SK-N-SH (cell line): Measurements from ENCODE around the gene ARHGAP26. TPM values are rescaled to one million over a fixed set of nuclear protein-coding genes. Genes with fewer than 3 reads are reported as not detected.

Experiments
- CTCF ChIA-PET: fragments of 300-600, 350-600 bp; formaldehyde crosslinking; extraction: SDS; loops from one replicate; lab custom pipeline; 2021; lab: Yijun Ruan, JAX
- POLR2A ChIA-PET: fragments of 350-600 bp; sonication (Branson Sonifier 250); formaldehyde crosslinking; extraction: SDS; loops from one replicate; lab custom pipeline; 2020; ENCODE audit warnings: antibody characterized with exemption, inconsistent platforms; lab: Yijun Ruan, JAX
- DNase-seq: peaks from one replicate; pipeline ENCODE4 v3.0.0; 2012
- H2AFZ ChIP-seq: fragments of 200-600 bp; sonication (generic); 2 replicates; pipeline ENCODE4 v1.8.1; 2016; ENCODE audit warnings: antibody characterized with exemption, mild to moderate bottlenecking, low read depth
- H3F3A ChIP-seq: fragments of 200-600 bp; sonication (generic); replicated peaks from 2 replicates; pipeline ENCODE3; 2016; ENCODE audit warnings: antibody characterized with exemption, mild to moderate bottlenecking; ENCODE audit not compliant: insufficient read depth
- H3K27ac ChIP-seq, 2 experiments: fragments of 200-500 bp in 1 of 2; fragments of 200-600 bp in 1 of 2; sonication (Bioruptor generic) in 1 of 2; sonication (generic), shearing (Covaris generic) in 1 of 2; 2 replicates each; pipeline versions ENCODE4 v1.5.1 to v1.6.1; 2014 to 2016; ENCODE audit warnings: low read depth in 2 of 2, inconsistent platforms in 1 of 2, low read length in 1 of 2, mild to moderate bottlenecking in 1 of 2, mixed read lengths in 1 of 2
- H3K27me3 ChIP-seq: fragments of 200-600 bp; sonication (generic), shearing (Covaris generic); 2 replicates; pipeline ENCODE4 v1.6.1; 2016; ENCODE audit warnings: mixed run types; ENCODE audit not compliant: insufficient read depth
- H3K36me3 ChIP-seq, 2 experiments: fragments of 200-500 bp in 1 of 2; fragments of 200-600 bp in 1 of 2; sonication (Bioruptor generic) in 1 of 2; sonication (generic) in 1 of 2; replicated peaks in 1 of 2; 2 replicates each; pipeline versions ENCODE3 to v1.5.1; 2014 to 2016; ENCODE audit warnings: low read length in 1 of 2, mild to moderate bottlenecking in 1 of 2; ENCODE audit not compliant: insufficient read depth in 2 of 2, control insufficient read depth in 1 of 2
- H3K4me1 ChIP-seq, 2 experiments: fragments of 200-500 bp in 1 of 2; fragments of 200-600 bp in 1 of 2; sonication (Bioruptor generic) in 1 of 2; sonication (generic), shearing (Covaris generic) in 1 of 2; 2 replicates each; pipeline versions ENCODE4 v1.5.1 to v1.6.1; 2014 to 2016; ENCODE audit warnings: low read depth in 1 of 2, low read length in 1 of 2, mixed run types in 1 of 2; ENCODE audit not compliant: insufficient read depth in 2 of 2, control insufficient read depth in 1 of 2
- H3K4me2 ChIP-seq: fragments of 200-600 bp; sonication (generic), shearing (Covaris generic); 2 replicates; pipeline ENCODE4 v1.6.1; 2017; ENCODE audit warnings: mixed run types
- H3K4me3 ChIP-seq, 2 experiments: fragments of 200-500 bp in 1 of 2; fragments of 200-600 bp in 1 of 2; sonication (Bioruptor generic) in 1 of 2; sonication (generic), shearing (Covaris generic) in 1 of 2; 2 replicates each; pipeline versions ENCODE4 v1.5.1 to v1.8.1; 2014 to 2016; ENCODE audit warnings: low read depth in 2 of 2, inconsistent platforms in 1 of 2, low read length in 1 of 2, mild to moderate bottlenecking in 1 of 2, mixed read lengths in 1 of 2, moderate library complexity in 1 of 2
- H3K79me2 ChIP-seq: fragments of 200-600 bp; sonication (generic); 2 replicates; pipeline ENCODE4 v1.8.1; 2017; ENCODE audit warnings: mild to moderate bottlenecking; ENCODE audit not compliant: insufficient read depth
- H3K9ac ChIP-seq: fragments of 200-600 bp; sonication (generic); 2 replicates; pipeline ENCODE4 v1.6.1; 2017; ENCODE audit warnings: mixed run types
- H3K9me2 ChIP-seq: fragments of 200-600 bp; sonication (generic); 2 replicates; pipeline ENCODE4 v1.6.1; 2017; ENCODE audit warnings: mixed run types
- H3K9me3 ChIP-seq: fragments of 200-600 bp; sonication (generic); 2 replicates; pipeline ENCODE4 v1.6.1; 2017; ENCODE audit warnings: mixed run types, mild to moderate bottlenecking, moderate library complexity
- H4K20me1 ChIP-seq: fragments of 200-600 bp; sonication (generic); 2 replicates; pipeline ENCODE4 v1.6.1; 2017; ENCODE audit warnings: mild to moderate bottlenecking, mixed run types; ENCODE audit not compliant: insufficient read depth
- EP300 ChIP-seq, 2 experiments: IDR thresholded peaks; 2 replicates each; pipeline versions ENCODE4 v1.4.0 to v1.6.1; 2012; ENCODE audit warnings: borderline replicate concordance in 1 of 2, low read depth in 1 of 2, low read length in 1 of 2
- FOXJ3 ChIP-seq: sonication (generic); formaldehyde crosslinking; IDR thresholded peaks from 2 replicates; pipeline ENCODE4 v1.5.1; 2020; ENCODE audit warnings: mild to moderate bottlenecking, missing genetic modification reagents
- FOXM1 ChIP-seq: IDR thresholded peaks from 2 replicates; pipeline ENCODE4 v1.4.0; 2012; ENCODE audit warnings: low read depth, mild to moderate bottlenecking
- GATA2 ChIP-seq: sonication (generic); formaldehyde crosslinking; IDR thresholded peaks from 2 replicates; pipeline ENCODE4 v1.5.0; 2020; ENCODE audit warnings: mild to moderate bottlenecking, missing genetic modification reagents
- MXI1 ChIP-seq: IDR thresholded peaks from 2 replicates; pipeline ENCODE4 v1.6.1; 2012; ENCODE audit warnings: mild to moderate bottlenecking, low read depth, low read length, improper control_type of control experiment
- NFIC ChIP-seq: IDR thresholded peaks from 2 replicates; pipeline ENCODE4 v1.4.0; 2012; ENCODE audit warnings: borderline replicate concordance
- NRF1 ChIP-seq: IDR thresholded peaks from 2 replicates; pipeline ENCODE4 v1.6.1; 2012; ENCODE audit warnings: low read depth, mild to moderate bottlenecking, low read length
- RCOR1 ChIP-seq: fragments of 150-350 bp; IDR thresholded peaks from 2 replicates; pipeline ENCODE4 v1.6.1; 2017; ENCODE audit warnings: antibody characterized with exemption, low read length
- SIN3A ChIP-seq: IDR thresholded peaks from 2 replicates; pipeline ENCODE4 v1.6.1; 2012; ENCODE audit warnings: low read depth, mild to moderate bottlenecking, low read length, moderate library complexity, borderline replicate concordance
- SMC3 ChIP-seq: IDR thresholded peaks from 2 replicates; pipeline ENCODE4 v1.6.1; 2012; ENCODE audit warnings: low read depth, low read length, improper control_type of control experiment
- TEAD4 ChIP-seq: IDR thresholded peaks from 2 replicates; pipeline ENCODE4 v1.4.0; 2012; ENCODE audit warnings: mild to moderate bottlenecking, borderline replicate concordance; ENCODE audit not compliant: insufficient read depth
- YY1 ChIP-seq: IDR thresholded peaks from 2 replicates; pipeline ENCODE4 v1.4.0; 2012; ENCODE audit warnings: low read depth, mild to moderate bottlenecking
- WGBS: methylation state at CpG from one replicate; pipeline ENCODE4 v1.1.6; 2017; ENCODE audit warnings: low lambda C conversion rate; 5-methylcytosine and 5-hydroxymethylcytosine counted together
- polyA plus RNA-seq, 3 experiments: library from polyadenylated mRNA; depleted of rRNA; stranded (reverse); fragments of >200 nt; gene quantifications; 2 replicates each; pipeline ENCODE4 v1.2.3, GENCODE V29; 2012
- TF ChIP-seq, protein P1 (sequence below): IDR thresholded peaks from 2 replicates; pipeline ENCODE4 v1.6.1; 2012; ENCODE audit warnings: mild to moderate bottlenecking, low read depth, low read length, moderate library complexity
- TF ChIP-seq, protein P2 (sequence below): fragments of 150-350 bp; IDR thresholded peaks from 2 replicates; pipeline ENCODE4 v1.6.1; 2017; ENCODE audit warnings: antibody characterized with exemption, low read length, low read depth, borderline replicate concordance

The ARHGAP26 gene
- polyA plus RNA-seq, 1 of the 3 experiments (the other 2 are of a cell fraction), result 6.1 TPM

DNA sequence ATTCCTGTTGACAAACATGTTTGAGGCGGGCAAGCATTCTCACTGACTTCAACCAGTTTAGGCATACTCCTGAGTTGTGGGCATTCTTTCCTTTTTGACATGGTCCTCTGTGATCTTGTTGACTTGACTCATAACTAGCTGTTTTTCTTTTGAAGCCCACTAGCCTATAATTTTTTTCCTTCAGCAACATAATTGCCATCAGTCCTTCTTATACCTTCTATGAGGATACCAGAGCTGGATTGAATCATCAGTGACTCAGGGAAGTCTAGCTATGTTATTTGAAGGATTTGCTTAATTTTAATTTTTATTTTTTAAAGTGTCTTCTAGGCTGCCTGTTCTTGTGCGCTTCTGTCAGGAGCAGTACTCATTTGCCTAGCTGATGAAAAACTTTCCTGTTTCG, 373.8 kb downstream of the ARHGAP26 start (continued):
- TF ChIP-seq, protein P1, sequence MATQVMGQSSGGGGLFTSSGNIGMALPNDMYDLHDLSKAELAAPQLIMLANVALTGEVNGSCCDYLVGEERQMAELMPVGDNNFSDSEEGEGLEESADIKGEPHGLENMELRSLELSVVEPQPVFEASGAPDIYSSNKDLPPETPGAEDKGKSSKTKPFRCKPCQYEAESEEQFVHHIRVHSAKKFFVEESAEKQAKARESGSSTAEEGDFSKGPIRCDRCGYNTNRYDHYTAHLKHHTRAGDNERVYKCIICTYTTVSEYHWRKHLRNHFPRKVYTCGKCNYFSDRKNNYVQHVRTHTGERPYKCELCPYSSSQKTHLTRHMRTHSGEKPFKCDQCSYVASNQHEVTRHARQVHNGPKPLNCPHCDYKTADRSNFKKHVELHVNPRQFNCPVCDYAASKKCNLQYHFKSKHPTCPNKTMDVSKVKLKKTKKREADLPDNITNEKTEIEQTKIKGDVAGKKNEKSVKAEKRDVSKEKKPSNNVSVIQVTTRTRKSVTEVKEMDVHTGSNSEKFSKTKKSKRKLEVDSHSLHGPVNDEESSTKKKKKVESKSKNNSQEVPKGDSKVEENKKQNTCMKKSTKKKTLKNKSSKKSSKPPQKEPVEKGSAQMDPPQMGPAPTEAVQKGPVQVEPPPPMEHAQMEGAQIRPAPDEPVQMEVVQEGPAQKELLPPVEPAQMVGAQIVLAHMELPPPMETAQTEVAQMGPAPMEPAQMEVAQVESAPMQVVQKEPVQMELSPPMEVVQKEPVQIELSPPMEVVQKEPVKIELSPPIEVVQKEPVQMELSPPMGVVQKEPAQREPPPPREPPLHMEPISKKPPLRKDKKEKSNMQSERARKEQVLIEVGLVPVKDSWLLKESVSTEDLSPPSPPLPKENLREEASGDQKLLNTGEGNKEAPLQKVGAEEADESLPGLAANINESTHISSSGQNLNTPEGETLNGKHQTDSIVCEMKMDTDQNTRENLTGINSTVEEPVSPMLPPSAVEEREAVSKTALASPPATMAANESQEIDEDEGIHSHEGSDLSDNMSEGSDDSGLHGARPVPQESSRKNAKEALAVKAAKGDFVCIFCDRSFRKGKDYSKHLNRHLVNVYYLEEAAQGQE, result no peak
- TF ChIP-seq NRF1 (no peak), TEAD4 (no peak), FOXM1 (no peak), NFIC (no peak), RCOR1 (no peak), YY1 (no peak), MXI1 (no peak), SIN3A (no peak), EP300 (IDR thresholded peaks at IDR 0.05; ENCODE audit: borderline replicate concordance in 1 of 2, low read depth in 1 of 2, low read length in 1 of 2) (no peak), FOXJ3 (CRISPR knock-in tag) (no peak)
- TF ChIP-seq, protein P2, sequence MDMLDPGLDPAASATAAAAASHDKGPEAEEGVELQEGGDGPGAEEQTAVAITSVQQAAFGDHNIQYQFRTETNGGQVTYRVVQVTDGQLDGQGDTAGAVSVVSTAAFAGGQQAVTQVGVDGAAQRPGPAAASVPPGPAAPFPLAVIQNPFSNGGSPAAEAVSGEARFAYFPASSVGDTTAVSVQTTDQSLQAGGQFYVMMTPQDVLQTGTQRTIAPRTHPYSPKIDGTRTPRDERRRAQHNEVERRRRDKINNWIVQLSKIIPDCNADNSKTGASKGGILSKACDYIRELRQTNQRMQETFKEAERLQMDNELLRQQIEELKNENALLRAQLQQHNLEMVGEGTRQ, result no peak

DNA sequence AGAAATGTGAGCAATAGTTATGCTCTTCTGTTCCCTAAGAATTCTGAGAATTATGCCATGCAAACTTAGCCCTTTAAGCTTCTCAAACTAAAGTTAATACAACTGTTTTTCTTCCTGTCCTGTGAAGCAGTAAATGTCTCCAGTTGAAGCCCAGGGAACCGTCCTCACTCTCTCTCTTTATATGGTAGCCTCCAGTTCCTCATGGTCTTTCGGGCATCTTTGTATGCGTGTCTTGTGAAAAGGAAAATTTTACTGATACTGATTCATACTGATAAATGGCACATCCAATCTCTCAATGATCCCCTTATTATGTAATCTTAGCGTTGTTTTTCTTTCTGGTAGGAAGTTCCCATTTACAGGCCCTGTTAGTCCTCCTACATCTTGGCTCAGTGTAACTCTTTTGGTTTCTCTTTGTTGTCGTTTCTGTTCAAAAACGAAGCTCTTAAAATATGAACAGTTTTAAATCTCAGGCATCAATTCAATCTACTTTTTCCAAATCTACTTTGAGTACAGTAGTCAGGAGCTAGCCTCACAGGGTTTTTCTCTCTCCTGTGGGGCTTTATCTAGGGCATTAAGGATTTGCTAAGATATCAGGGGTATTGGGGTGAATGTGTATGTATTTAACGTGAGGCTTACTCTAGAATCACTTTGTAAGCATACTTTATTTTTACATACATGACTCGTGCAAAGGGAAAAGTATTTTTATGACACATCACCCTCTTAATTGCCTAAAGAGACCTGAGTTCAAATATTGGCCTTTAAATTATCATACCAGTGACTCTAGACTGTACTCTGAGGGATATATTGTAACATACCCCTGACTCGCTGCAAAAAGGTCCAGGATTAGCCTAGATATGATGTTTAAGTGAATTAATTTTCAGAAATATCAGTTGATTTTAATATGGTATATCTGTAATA, 375.3 kb downstream of the ARHGAP26 start:
- POLR2A ChIA-PET, result no interaction called here
- no peak overlapping the region for H3K4me2 ChIP-seq
- DNase-seq, result no peak

More for the DNA sequence above, 375.3 kb downstream of the ARHGAP26 start:
- no peak overlapping the region for H3K9ac ChIP-seq
- TF ChIP-seq FOXM1, result no peak
- no peak for TF ChIP-seq GATA2 (CRISPR knock-in tag)
- no peak for TF ChIP-seq SMC3
- TF ChIP-seq, all 33 proteins: peak for 0
- Histone ChIP-seq H3F3A (peaks cover 2% of the 10 kb centered on the region), H3K27ac (no peak overlapping the region), H3K79me2 (no peaks in the 10 kb centered on the region), H3K36me3 (peaks cover 0 to 32% of the 10 kb centered on the region in 2 experiments), H3K4me3 (no peak overlapping the region), H2AFZ (no peak overlapping the region), H3K27me3 (no peaks in the 10 kb centered on the region), H3K4me1 (peaks cover 0 to 5% of the 10 kb centered on the region in 2 experiments; a peak in 1 of 4 replicates), H3K9me3 (no peaks in the 10 kb centered on the region), H3K9me2 (no peaks in the 10 kb centered on the region), H4K20me1 (no peaks in the 10 kb centered on the region)
- WGBS, result 84% methylated on average over 9 of the region's 9 CpGs
- CTCF ChIA-PET, result no interaction called here
